Activated CD4-positive, alpha-beta T cell treated with anti-CD3 and anti-CD28 coated beads for 36 hours (primary cell): ENCODE data around the gene ELMO1. TPM values are rescaled to one million over a fixed set of nuclear protein-coding genes. Genes with fewer than 3 reads are reported as not detected.

ENCODE experiments used
- ATAC-seq: fragments of 200-7000 bp; cut with Tn5 transposase; one replicate; pipeline ENCODE4 v1.10.0; 2021; ENCODE audit warnings: mild to moderate bottlenecking, moderate library complexity
- CTCF ChIA-PET: fragments of 350-600 bp; sonication (Branson Sonifier 250); formaldehyde crosslinking; loops from one replicate; lab custom pipeline; 2021; ENCODE audit warnings: antibody characterized with exemption; lab: Charles Lee
- POLR2A ChIA-PET: fragments of 350-600 bp; sonication (Branson Sonifier 250); formaldehyde crosslinking; loops from one replicate; lab custom pipeline; 2021; ENCODE audit warnings: antibody characterized with exemption, inconsistent platforms; lab: Charles Lee
- DNase-seq: peaks from one replicate; pipeline ENCODE4 v3.0.0-alpha.2; 2020
- H3K27ac Mint-ChIP-seq: one replicate; pipeline ENCODE4 v1.8.0; 2021; ENCODE audit warnings: mixed read lengths
- H3K27me3 Mint-ChIP-seq: one replicate; pipeline ENCODE4 v1.8.0; 2021; ENCODE audit warnings: mixed read lengths
- H3K36me3 Mint-ChIP-seq: one replicate; pipeline ENCODE4 v1.8.0; 2021; ENCODE audit warnings: low read depth, mixed read lengths
- H3K4me1 Mint-ChIP-seq: one replicate; pipeline ENCODE4 v1.8.0; 2021; ENCODE audit warnings: mixed read lengths
- H3K4me3 Mint-ChIP-seq: one replicate; pipeline ENCODE4 v1.8.0; 2021; ENCODE audit warnings: mild to moderate bottlenecking, moderate library complexity, mixed read lengths
- H3K9me3 Mint-ChIP-seq: one replicate; pipeline ENCODE4 v1.8.0; 2021; ENCODE audit warnings: low read depth, mixed read lengths
- intact Hi-C, 2 experiments: fragments of 100-400 bp; cut with DNase I in 1 of 2; cut with micrococcal nuclease in 1 of 2; formaldehyde crosslinking; loops; one replicate each; pipeline versions ENCODE4 v1.14.2 to v1.15.1; 2022 to 2024; cut with DNase I, micrococcal nuclease
- total RNA-seq, 2 experiments: library from RNA; stranded (reverse); gene quantifications; one replicate each; pipeline ENCODE4 v1.2.3, GENCODE V29; 2021

Gene ELMO1
- total RNA-seq, 2 experiments from 2014 or later: 96.2 to 173 TPM

GRCh38 chr7:37083311-37084096, 365.2 kb downstream of the ELMO1 start:
- intact Hi-C loops: no loop called here
- POLR2A ChIA-PET: interaction anchor here (0.6 kb wide), 1 partner anchor 183 kb away, joined by 3 read pairs; no protein-coding TSS in a partner anchor
- DNase-seq: no peak
- CTCF ChIA-PET: interaction anchor here (1.0 kb wide), 1 partner anchor 12 kb away, joined by 4 read pairs; no protein-coding TSS in a partner anchor
- H3K9me3 Mint-ChIP-seq: no peaks in the 10 kb centered on the region
- ATAC-seq: no peak
- no peak overlapping the region for H3K27ac Mint-ChIP-seq
- H3K36me3 Mint-ChIP-seq: peaks cover 35% of the 10 kb centered on the region
- no peak overlapping the region for H3K4me3 Mint-ChIP-seq
- H3K4me1 Mint-ChIP-seq: peaks cover 29% of the 10 kb centered on the region
- no peaks in the 10 kb centered on the region for H3K27me3 Mint-ChIP-seq

GRCh38 chr7:37081436-37081835, 367.2 kb downstream of the ELMO1 start:
- Mint-ChIP-seq H3K27ac (no peak overlapping the region), H3K4me3 (no peak overlapping the region), H3K4me1 (peaks cover 34% of the 10 kb centered on the region), H3K27me3 (no peaks in the 10 kb centered on the region), H3K36me3 (peaks cover 41% of the 10 kb centered on the region), H3K9me3 (no peaks in the 10 kb centered on the region)
- ChIA-PET CTCF (interaction anchor here (0.6 kb wide), 1 partner anchor 100 kb away, joined by 7 read pairs; no protein-coding TSS in a partner anchor), POLR2A (no interaction called here)
- DNase-seq (peak; percentile 66), ATAC-seq (no peak)
- intact Hi-C loops: no loop called here

GRCh38 chr7:37079420-37079819, 369.2 kb downstream of the ELMO1 start:
- H3K9me3 Mint-ChIP-seq: no peaks in the 10 kb centered on the region
- CTCF ChIA-PET: no interaction called here
- POLR2A ChIA-PET: no interaction called here
- ATAC-seq (no peak), DNase-seq (no peak)
- H3K4me3 Mint-ChIP-seq: no peak overlapping the region
- no peaks in the 10 kb centered on the region for H3K27me3 Mint-ChIP-seq
- intact Hi-C loops: no loop called here
- peaks cover 39% of the 10 kb centered on the region for H3K36me3 Mint-ChIP-seq
- H3K27ac Mint-ChIP-seq: no peak overlapping the region
- H3K4me1 Mint-ChIP-seq: peaks cover 30% of the 10 kb centered on the region

- intact Hi-C loops: no loop called here
- POLR2A ChIA-PET: no interaction called here
- H3K27me3 Mint-ChIP-seq: no peaks in the 10 kb centered on the region
- H3K36me3 Mint-ChIP-seq: peaks cover 37% of the 10 kb centered on the region
- DNase-seq (no peak), ATAC-seq (no peak)
- H3K4me3 Mint-ChIP-seq: no peak overlapping the region
- CTCF ChIA-PET: no interaction called here
- no peak overlapping the region for H3K27ac Mint-ChIP-seq
- peaks cover 31% of the 10 kb centered on the region for H3K4me1 Mint-ChIP-seq
- no peaks in the 10 kb centered on the region for H3K9me3 Mint-ChIP-seq
Observed at GRCh38 chr7:37076668-37077067, 372.0 kb downstream of the ELMO1 start.

GRCh38 chr7:37074370-37074769, 374.3 kb downstream of the ELMO1 start:
- CTCF ChIA-PET: no interaction called here
- Mint-ChIP-seq H3K36me3 (peaks cover 44% of the 10 kb centered on the region), H3K9me3 (no peaks in the 10 kb centered on the region), H3K4me3 (no peak overlapping the region), H3K27ac (no peak overlapping the region), H3K27me3 (no peaks in the 10 kb centered on the region), H3K4me1 (peaks cover 46% of the 10 kb centered on the region)
- ATAC-seq (no peak), DNase-seq (no peak)
- intact Hi-C loops: loop anchor here in 1 of 2 experiments (5.0 kb wide), 1 partner anchor 112 kb away; no protein-coding TSS in a partner anchor
- POLR2A ChIA-PET: no interaction called here

GRCh38 chr7:37071124-37071523, 377.5 kb downstream of the ELMO1 start:
- ATAC-seq (peak; percentile 56), DNase-seq (no peak)
- intact Hi-C loops: loop anchor here in 1 of 2 experiments (5.0 kb wide), 1 partner anchor 109 kb away; no protein-coding TSS in a partner anchor
- Mint-ChIP-seq H3K4me3 (no peak overlapping the region), H3K27me3 (no peaks in the 10 kb centered on the region), H3K36me3 (peaks cover 38% of the 10 kb centered on the region), H3K9me3 (no peaks in the 10 kb centered on the region), H3K4me1 (peaks cover 64% of the 10 kb centered on the region), H3K27ac (peak overlapping the region; percentile 75)
- POLR2A ChIA-PET: interaction anchor here (0.6 kb wide), 1 partner anchor 56 kb away, joined by 3 read pairs; no protein-coding TSS in a partner anchor
- CTCF ChIA-PET: interaction anchor here (0.8 to 1.5 kb wide), 4 partner anchors 8 to 84 kb away, joined by 3 to 4 read pairs (median 3); no protein-coding TSS in a partner anchor

- Mint-ChIP-seq H3K27ac (peak overlapping the region; percentile 75), H3K36me3 (peaks cover 36% of the 10 kb centered on the region), H3K4me3 (no peak overlapping the region), H3K9me3 (no peaks in the 10 kb centered on the region), H3K4me1 (peaks cover 65% of the 10 kb centered on the region), H3K27me3 (no peaks in the 10 kb centered on the region)
- ATAC-seq: no peak
- ChIA-PET CTCF (interaction anchor here (0.7 kb wide), 1 partner anchor 57 kb away, joined by 3 read pairs; no protein-coding TSS in a partner anchor), POLR2A (no interaction called here)
- DNase-seq: no peak
- intact Hi-C loops: loop anchor here in 1 of 2 experiments (5.0 kb wide), 1 partner anchor 108 kb away; no protein-coding TSS in a partner anchor
Observed at GRCh38 chr7:37070471-37070870, 378.2 kb downstream of the ELMO1 start.

- peaks cover 69% of the 10 kb centered on the region for H3K4me1 Mint-ChIP-seq
- H3K27ac Mint-ChIP-seq: peak overlapping the region; percentile 2
- ChIA-PET CTCF (interaction anchor here (0.6 to 1.0 kb wide), 3 partner anchors 15 to 112 kb away, joined by 3 read pairs; no protein-coding TSS in a partner anchor), POLR2A (no interaction called here)
- no peaks in the 10 kb centered on the region for H3K27me3 Mint-ChIP-seq
- H3K4me3 Mint-ChIP-seq: no peak overlapping the region
- H3K36me3 Mint-ChIP-seq: peaks cover 41% of the 10 kb centered on the region
- intact Hi-C loops: loop anchor here in 1 of 2 experiments (5.0 kb wide), 1 partner anchor 108 kb away; no protein-coding TSS in a partner anchor
- no peak for DNase-seq
- H3K9me3 Mint-ChIP-seq: peaks cover 3% of the 10 kb centered on the region
- no peak for ATAC-seq
Observed at GRCh38 chr7:37070031-37070430, 378.6 kb downstream of the ELMO1 start.

GRCh38 chr7:37069336-37069735, 379.3 kb downstream of the ELMO1 start:
- Mint-ChIP-seq H3K36me3 (peaks cover 40% of the 10 kb centered on the region), H3K27me3 (no peaks in the 10 kb centered on the region), H3K9me3 (peaks cover 3% of the 10 kb centered on the region), H3K27ac (peak overlapping the region; percentile 48), H3K4me1 (peaks cover 73% of the 10 kb centered on the region), H3K4me3 (no peak overlapping the region)
- ChIA-PET POLR2A (no interaction called here), CTCF (interaction anchor here (0.6 to 1.0 kb wide), 2 partner anchors 14 to 113 kb away, joined by 3 read pairs; no protein-coding TSS in a partner anchor)
- ATAC-seq: no peak
- intact Hi-C loops: loop anchor here (5.0 to 10.0 kb wide), 4 partner anchors 37 to 392 kb away; partner anchors contain the start of gene AOAH (in 1 of the 2)
- DNase-seq: no peak

GRCh38 chr7:37068902-37069301, 379.8 kb downstream of the ELMO1 start:
- peaks cover 73% of the 10 kb centered on the region for H3K4me1 Mint-ChIP-seq
- peak overlapping the region; percentile 48 for H3K27ac Mint-ChIP-seq
- ChIA-PET POLR2A (no interaction called here), CTCF (no interaction called here)
- ATAC-seq (no peak), DNase-seq (no peak)
- H3K36me3 Mint-ChIP-seq: peaks cover 42% of the 10 kb centered on the region
- peaks cover 3% of the 10 kb centered on the region for H3K9me3 Mint-ChIP-seq
- H3K27me3 Mint-ChIP-seq: no peaks in the 10 kb centered on the region
- H3K4me3 Mint-ChIP-seq: no peak overlapping the region
- intact Hi-C loops: loop anchor here (5.0 to 10.0 kb wide), 4 partner anchors 37 to 392 kb away; partner anchors contain the start of gene AOAH (in 1 of the 2)

- CTCF ChIA-PET: no interaction called here
- intact Hi-C loops: loop anchor here (5.0 to 10.0 kb wide), 4 partner anchors 36 to 391 kb away; partner anchors contain the start of gene AOAH (in 1 of the 2)
Observed at GRCh38 chr7:37068038-37068437, 380.6 kb downstream of the ELMO1 start.

More at GRCh38 chr7:37068038-37068437, 380.6 kb downstream of the ELMO1 start:
- H3K27ac Mint-ChIP-seq: no peak overlapping the region
- DNase-seq: no peak
- peaks cover 44% of the 10 kb centered on the region for H3K36me3 Mint-ChIP-seq
- ATAC-seq: no peak
- no peaks in the 10 kb centered on the region for H3K27me3 Mint-ChIP-seq
- POLR2A ChIA-PET: no interaction called here
- peaks cover 3% of the 10 kb centered on the region for H3K9me3 Mint-ChIP-seq
- H3K4me1 Mint-ChIP-seq: peaks cover 77% of the 10 kb centered on the region
- no peak overlapping the region for H3K4me3 Mint-ChIP-seq
